Neural crest cell (in vitro differentiated cells): ENCODE measurements around the gene TYSND1. TPM values are rescaled to one million over a fixed set of nuclear protein-coding genes. Genes with fewer than 3 reads are reported as not detected.

Source experiments
- DNase-seq: peaks from one replicate; pipeline ENCODE4 v3.0.0; 2021; ENCODE audit warnings: low read depth, mixed read lengths, low spot score
- H3K27ac Mint-ChIP-seq: one replicate; pipeline ENCODE4 v1.8.0; 2021; ENCODE audit warnings: mild to moderate bottlenecking, mixed read lengths; ENCODE audit not compliant: unreplicated experiment
- H3K27me3 Mint-ChIP-seq: 2 replicates; pipeline ENCODE4 v1.8.0; 2021; ENCODE audit warnings: low read depth, mild to moderate bottlenecking, mixed read lengths
- H3K36me3 Mint-ChIP-seq: 2 replicates; pipeline ENCODE4 v1.8.0; 2021; ENCODE audit warnings: low read depth, mild to moderate bottlenecking, mixed read lengths
- H3K4me1 Mint-ChIP-seq: 2 replicates; pipeline ENCODE4 v1.8.0; 2021; ENCODE audit warnings: mixed read lengths
- H3K4me3 Mint-ChIP-seq: one replicate; pipeline ENCODE4 v1.8.0; 2021; ENCODE audit warnings: mild to moderate bottlenecking, mixed read lengths
- H3K9me3 Mint-ChIP-seq: 2 replicates; pipeline ENCODE4 v1.8.0; 2021; ENCODE audit warnings: mixed read lengths
- CTCF ChIP-seq: fragments of 200-600 bp; sonication (generic); conservative IDR thresholded peaks from 2 replicates; pipeline ENCODE4 v1.5.0; 2021; ENCODE audit warnings: antibody characterized with exemption, mild to moderate bottlenecking
- total RNA-seq: library from RNA; stranded (reverse); gene quantifications from 2 replicates; pipeline ENCODE4 v1.2.1, GENCODE V29; 2021

Gene TYSND1
- total RNA-seq, 1 donor from 2014 or later = 17.6 TPM

- peak; percentile 29 for TF ChIP-seq CTCF
- Mint-ChIP-seq H3K27me3 (peaks cover 47% of the 10 kb centered on the region), H3K9me3 (no peaks in the 10 kb centered on the region), H3K36me3 (no peaks in the 10 kb centered on the region), H3K4me1 (peaks cover 11% of the 10 kb centered on the region), H3K27ac (peak within 1 kb of the TSS; percentile 50), H3K4me3 (peak within 1 kb of the TSS; percentile 71)
- peak; percentile 29 for DNase-seq
Observed at GRCh38 chr10:70132098-70133029, 14.1 kb downstream of the TYSND1 start, which contains the start of gene AIFM2. TSS of gene AIFM2 (minus strand) at chr10:70132825. CDS start at chr10:70124084, 8,741 bp downstream.

GRCh38 chr10:70131560-70131937 lies 15.0 kb downstream of the TYSND1 start:
- H3K36me3 Mint-ChIP-seq = no peaks in the 10 kb centered on the region
- DNase-seq = no peak
- peaks cover 44% of the 10 kb centered on the region for H3K27me3 Mint-ChIP-seq
- no peak overlapping the region for H3K27ac Mint-ChIP-seq
- H3K4me3 Mint-ChIP-seq = no peak overlapping the region
- peaks cover 11% of the 10 kb centered on the region for H3K4me1 Mint-ChIP-seq
- no peak for TF ChIP-seq CTCF
- no peaks in the 10 kb centered on the region for H3K9me3 Mint-ChIP-seq

GRCh38 chr10:70130878-70131559 lies 15.5 kb downstream of the TYSND1 start:
- peak overlapping the region; percentile 20 for H3K4me3 Mint-ChIP-seq
- H3K27ac Mint-ChIP-seq = no peak overlapping the region

GRCh38 chr10:70126700-70127395 lies 19.7 kb downstream of the TYSND1 start:
- no peak for TF ChIP-seq CTCF
- Mint-ChIP-seq H3K27me3 (peaks cover 16% of the 10 kb centered on the region), H3K27ac (no peak overlapping the region), H3K4me1 (no peaks in the 10 kb centered on the region), H3K36me3 (no peaks in the 10 kb centered on the region), H3K9me3 (no peaks in the 10 kb centered on the region), H3K4me3 (no peak overlapping the region)
- DNase-seq = no peak

More at GRCh38 chr10:70130878-70131559, 15.5 kb downstream of the TYSND1 start:
- no peak for DNase-seq
- peaks cover 44% of the 10 kb centered on the region for H3K27me3 Mint-ChIP-seq
- no peaks in the 10 kb centered on the region for H3K36me3 Mint-ChIP-seq
- H3K4me1 Mint-ChIP-seq = peaks cover 11% of the 10 kb centered on the region
- H3K9me3 Mint-ChIP-seq = no peaks in the 10 kb centered on the region
- TF ChIP-seq CTCF = no peak

- H3K36me3 Mint-ChIP-seq = no peaks in the 10 kb centered on the region
- TF ChIP-seq CTCF = no peak
- no peaks in the 10 kb centered on the region for H3K9me3 Mint-ChIP-seq
- DNase-seq = no peak
- H3K27me3 Mint-ChIP-seq = peaks cover 8% of the 10 kb centered on the region
- H3K27ac Mint-ChIP-seq = no peak overlapping the region
- H3K4me1 Mint-ChIP-seq = no peaks in the 10 kb centered on the region
- no peak overlapping the region for H3K4me3 Mint-ChIP-seq
Observed at GRCh38 chr10:70125918-70126552, 20.5 kb downstream of the TYSND1 start.
